ENCODE data around the gene ANKRD12.

Gene ANKRD12

GRCh38 chr18:9133225-9133624 is 3.4 kb upstream of the ANKRD12 start:
- TF ChIP-seq ZFX (IDR thresholded peaks at IDR 0.05; ENCODE audit: borderline replicate concordance) (no peak), CTCF (IDR thresholded peaks at IDR 0.05) (no peak)
- peak overlapping the region; percentile 97 for H3K27ac ChIP-seq

DNA sequence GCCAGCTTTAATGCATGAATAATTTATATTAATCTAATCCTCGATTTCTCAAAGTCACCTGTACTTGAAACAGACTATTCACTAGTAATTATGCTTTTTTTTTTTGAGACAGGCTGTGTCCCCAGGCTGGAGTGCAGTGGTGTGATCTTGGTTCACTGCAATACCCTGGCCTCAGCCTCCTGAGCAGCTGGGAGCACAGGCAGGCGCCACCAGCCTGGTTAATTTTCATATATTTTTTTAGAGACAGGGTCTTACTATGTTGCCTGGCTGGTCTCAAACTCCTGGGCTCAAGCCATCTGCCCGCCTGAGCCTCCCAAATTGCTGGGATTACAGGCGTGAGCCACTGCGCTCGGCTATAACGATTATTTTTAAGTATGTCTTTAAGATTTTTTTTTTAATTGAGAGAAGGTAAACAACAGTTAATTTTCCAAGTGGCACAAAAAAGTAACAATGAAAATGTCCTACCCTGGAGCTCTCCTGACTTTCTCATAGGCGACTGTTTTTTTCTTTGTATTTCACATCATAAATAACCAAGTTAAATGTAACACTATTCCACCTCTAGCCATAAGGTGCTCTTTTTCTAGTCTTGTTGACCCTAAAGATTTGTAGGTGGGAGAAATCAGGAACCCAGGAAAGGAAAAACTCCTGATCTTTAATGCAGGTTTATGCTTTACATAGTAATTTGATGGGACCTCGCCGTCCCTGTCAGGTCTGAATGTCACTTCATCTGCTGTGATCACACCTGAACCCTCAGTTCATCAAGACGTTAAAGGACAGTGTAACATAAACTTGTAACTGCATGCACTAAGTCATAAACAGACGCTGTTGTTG is 1.3 kb upstream of the ANKRD12 start:
- TF ChIP-seq ZFX (IDR thresholded peaks at IDR 0.05; ENCODE audit: borderline replicate concordance) (no peak), CTCF (IDR thresholded peaks at IDR 0.05) (no peak)
- peak overlapping the region; percentile 97 for H3K27ac ChIP-seq

- H3K27ac ChIP-seq, result peak overlapping the region; percentile 97
- TF ChIP-seq CTCF (IDR thresholded peaks at IDR 0.05) (no peak), ZFX (IDR thresholded peaks at IDR 0.05; ENCODE audit: borderline replicate concordance) (no peak)
These were observed 668 bp upstream of the ANKRD12 start for GRCh38 chr18:9135912-9136314.

- peak overlapping the region; percentile 97 for H3K27ac ChIP-seq
- TF ChIP-seq ZFX (IDR thresholded peaks at IDR 0.05; ENCODE audit: borderline replicate concordance) (no peak), CTCF (IDR thresholded peaks at IDR 0.05) (no peak)
These were observed 836 bp downstream of the ANKRD12 start for GRCh38 chr18:9137168-9138066.

DNA sequence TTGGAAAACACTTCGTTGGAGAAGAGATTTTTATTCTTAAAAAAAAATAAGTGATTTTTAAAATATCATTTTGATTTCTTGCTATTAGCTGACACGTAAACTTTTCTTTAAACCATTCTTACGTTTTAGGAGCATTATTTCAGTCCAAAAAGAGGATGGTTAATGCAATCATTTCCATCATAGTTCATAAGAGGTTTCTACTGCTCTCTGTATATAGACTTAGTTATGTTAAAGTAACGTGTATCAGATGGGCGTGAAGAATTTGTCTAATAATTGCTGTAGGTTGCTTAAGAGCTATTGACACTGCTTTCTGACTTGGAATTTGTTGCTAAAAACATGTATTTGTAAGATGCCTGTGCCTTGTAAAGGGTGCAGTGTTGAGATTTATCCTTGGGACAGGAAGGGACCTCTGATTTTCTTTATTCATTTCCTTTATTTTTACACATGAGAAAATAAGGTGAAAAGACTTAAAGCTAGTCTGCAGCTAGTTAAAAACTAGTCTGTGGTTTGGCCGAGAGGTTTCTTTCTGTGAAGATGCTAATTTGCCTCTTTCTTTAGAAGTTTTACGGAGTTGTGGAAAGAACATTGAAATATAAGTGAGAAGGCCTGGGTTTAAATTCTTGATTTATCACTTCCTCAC is 2.9 kb downstream of the ANKRD12 start:
- TF ChIP-seq CTCF (IDR thresholded peaks at IDR 0.05) (no peak), ZFX (IDR thresholded peaks at IDR 0.05; ENCODE audit: borderline replicate concordance) (no peak)
- H3K27ac ChIP-seq, result no peak overlapping the region

GRCh38 chr18:9140381-9140780 is 3.8 kb downstream of the ANKRD12 start:
- no peak overlapping the region for H3K27ac ChIP-seq
- TF ChIP-seq CTCF (IDR thresholded peaks at IDR 0.05) (no peak), ZFX (IDR thresholded peaks at IDR 0.05; ENCODE audit: borderline replicate concordance) (no peak)

Measured in 22Rv1 (cell line).